Measurements from ENCODE around the gene ABCB6. TPM values are rescaled to one million over a fixed set of nuclear protein-coding genes. Genes with fewer than 3 reads are reported as not detected.

ABCB6 gene
- total and polyA plus RNA-seq, 2 donors (not counting 1 experiment from before 2014, with no cell fraction given), result 12.5 to 49.5 TPM

Other genes with a start within 250 kb of the ABCB6 start
- not detected in 2 replicates for gene FEV, start 233.8 kb downstream of the ABCB6 start, total RNA-seq
- gene FEV, start 233.8 kb downstream of the ABCB6 start, polyA plus RNA-seq, result not detected in 2 replicates
- not detected in 2 replicates for gene CRYBA2, start 225.5 kb downstream of the ABCB6 start, total RNA-seq
- gene CRYBA2, start 225.5 kb downstream of the ABCB6 start, polyA plus RNA-seq, result not detected in 2 replicates
- not detected in 2 replicates for gene CFAP65, start 177.4 kb downstream of the ABCB6 start, total RNA-seq
- not detected in 2 replicates for gene CFAP65, start 177.4 kb downstream of the ABCB6 start, polyA plus RNA-seq
- not detected in 2 replicates for gene IHH, start 158.0 kb downstream of the ABCB6 start, total RNA-seq
- not detected in 2 replicates for gene IHH, start 158.0 kb downstream of the ABCB6 start, polyA plus RNA-seq
- gene NHEJ1, start 58.1 kb downstream of the ABCB6 start, total RNA-seq, result 20.3 and 22.1 TPM in 2 replicates
- 22.3 and 24.8 TPM in 2 replicates for gene NHEJ1, start 58.1 kb downstream of the ABCB6 start, polyA plus RNA-seq
- 1.8 and 2.5 TPM in 2 replicates for gene SLC23A3, start 48.9 kb downstream of the ABCB6 start, total RNA-seq
- 0.29 and 0.52 TPM in 2 replicates for gene SLC23A3, start 48.9 kb downstream of the ABCB6 start, polyA plus RNA-seq
- 22.6 and 33.5 TPM in 2 replicates for gene CNPPD1, start 42.0 kb downstream of the ABCB6 start, total RNA-seq
- gene CNPPD1, start 42.0 kb downstream of the ABCB6 start, polyA plus RNA-seq, result 42.2 and 49.4 TPM in 2 replicates
- 88.7 and 95.3 TPM in 2 replicates for gene RETREG2, start 40.7 kb downstream of the ABCB6 start, total RNA-seq
- 64.6 and 89.5 TPM in 2 replicates for gene RETREG2, start 40.7 kb downstream of the ABCB6 start, polyA plus RNA-seq
- 29.3 and 40.0 TPM in 2 replicates for gene ZFAND2B, start 12.2 kb downstream of the ABCB6 start, total RNA-seq
- gene ZFAND2B, start 12.2 kb downstream of the ABCB6 start, polyA plus RNA-seq, result 26.8 and 29.9 TPM in 2 replicates
- 27.2 and 47.2 TPM in 2 replicates for gene ATG9A, start 10.7 kb upstream of the ABCB6 start, total RNA-seq
- 64.5 and 68.2 TPM in 2 replicates for gene ATG9A, start 10.7 kb upstream of the ABCB6 start, polyA plus RNA-seq
- gene ANKZF1, start 10.8 kb upstream of the ABCB6 start, total RNA-seq, result 28.8 and 32.7 TPM in 2 replicates
- 9.9 and 13.2 TPM in 2 replicates for gene ANKZF1, start 10.8 kb upstream of the ABCB6 start, polyA plus RNA-seq
- 28.2 and 47.0 TPM in 2 replicates for gene GLB1L, start 26.5 kb upstream of the ABCB6 start, total RNA-seq
- 12.8 and 16.9 TPM in 2 replicates for gene GLB1L, start 26.5 kb upstream of the ABCB6 start, polyA plus RNA-seq
- gene STK16, start 26.5 kb upstream of the ABCB6 start, total RNA-seq, result 26.7 and 30.7 TPM in 2 replicates
- 35.7 and 42.8 TPM in 2 replicates for gene STK16, start 26.5 kb upstream of the ABCB6 start, polyA plus RNA-seq
- not detected in 2 replicates for gene TUBA4B, start 34.3 kb upstream of the ABCB6 start, total RNA-seq
- gene TUBA4B, start 34.3 kb upstream of the ABCB6 start, polyA plus RNA-seq, result not detected in 2 replicates
- gene TUBA4A, start 35.0 kb upstream of the ABCB6 start, total RNA-seq, result 5.6 and 7.7 TPM in 2 replicates
- gene TUBA4A, start 35.0 kb upstream of the ABCB6 start, polyA plus RNA-seq, result 14.7 and 34.2 TPM in 2 replicates
- 55.2 and 81.3 TPM in 2 replicates for gene DNAJB2, start 60.4 kb upstream of the ABCB6 start, total RNA-seq
- 24.9 and 29.8 TPM in 2 replicates for gene DNAJB2, start 60.4 kb upstream of the ABCB6 start, polyA plus RNA-seq
- gene PTPRN, start 90.4 kb upstream of the ABCB6 start, total RNA-seq, result 3.5 and 10.8 TPM in 2 replicates
- gene PTPRN, start 90.4 kb upstream of the ABCB6 start, polyA plus RNA-seq, result 0.28 and 0.55 TPM in 2 replicates
- not detected in 2 replicates for gene RESP18, start 113.8 kb upstream of the ABCB6 start, total RNA-seq
- gene RESP18, start 113.8 kb upstream of the ABCB6 start, polyA plus RNA-seq, result not detected in 2 replicates
- 69.9 and 72.5 TPM in 2 replicates for gene DNPEP, start 169.0 kb upstream of the ABCB6 start, total RNA-seq
- gene DNPEP, start 169.0 kb upstream of the ABCB6 start, polyA plus RNA-seq, result 38.2 and 44.0 TPM in 2 replicates
- gene DES, start 199.4 kb upstream of the ABCB6 start, total RNA-seq, result 34.7 and 69.3 TPM in 2 replicates
- gene DES, start 199.4 kb upstream of the ABCB6 start, polyA plus RNA-seq, result 3.8 and 11.0 TPM in 2 replicates
- 13.1 and 20.1 TPM in 2 replicates for gene SPEG, start 215.9 kb upstream of the ABCB6 start, total RNA-seq
- gene SPEG, start 215.9 kb upstream of the ABCB6 start, polyA plus RNA-seq, result 5.6 and 9.5 TPM in 2 replicates

Data from fibroblast of lung (primary cell).